SK-N-SH (cell line): ENCODE measurements around the gene PLEKHG7. TPM values are rescaled to one million over a fixed set of nuclear protein-coding genes. Genes with fewer than 3 reads are reported as not detected.

ENCODE experiments used
- CTCF ChIA-PET: fragments of 300-600, 350-600 bp; formaldehyde crosslinking; extraction: SDS; loops from one replicate; lab custom pipeline; 2021; lab: Yijun Ruan, JAX
- POLR2A ChIA-PET: fragments of 350-600 bp; sonication (Branson Sonifier 250); formaldehyde crosslinking; extraction: SDS; loops from one replicate; lab custom pipeline; 2020; ENCODE audit warnings: antibody characterized with exemption, inconsistent platforms; lab: Yijun Ruan, JAX
- DNase-seq: peaks from one replicate; pipeline ENCODE4 v3.0.0; 2012
- H2AFZ ChIP-seq: fragments of 200-600 bp; sonication (generic); 2 replicates; pipeline ENCODE4 v1.8.1; 2016; ENCODE audit warnings: antibody characterized with exemption, mild to moderate bottlenecking, low read depth
- H3F3A ChIP-seq: fragments of 200-600 bp; sonication (generic); replicated peaks from 2 replicates; pipeline ENCODE3; 2016; ENCODE audit warnings: antibody characterized with exemption, mild to moderate bottlenecking; ENCODE audit not compliant: insufficient read depth
- H3K27ac ChIP-seq, 2 experiments: fragments of 200-500 bp in 1 of 2; fragments of 200-600 bp in 1 of 2; sonication (Bioruptor generic) in 1 of 2; sonication (generic), shearing (Covaris generic) in 1 of 2; 2 replicates each; pipeline versions ENCODE4 v1.5.1 to v1.6.1; 2014 to 2016; ENCODE audit warnings: low read depth in 2 of 2, inconsistent platforms in 1 of 2, low read length in 1 of 2, mild to moderate bottlenecking in 1 of 2, mixed read lengths in 1 of 2
- H3K27me3 ChIP-seq: fragments of 200-600 bp; sonication (generic), shearing (Covaris generic); 2 replicates; pipeline ENCODE4 v1.6.1; 2016; ENCODE audit warnings: mixed run types; ENCODE audit not compliant: insufficient read depth
- H3K36me3 ChIP-seq, 2 experiments: fragments of 200-500 bp in 1 of 2; fragments of 200-600 bp in 1 of 2; sonication (Bioruptor generic) in 1 of 2; sonication (generic) in 1 of 2; replicated peaks in 1 of 2; 2 replicates each; pipeline versions ENCODE3 to v1.5.1; 2014 to 2016; ENCODE audit warnings: low read length in 1 of 2, mild to moderate bottlenecking in 1 of 2; ENCODE audit not compliant: insufficient read depth in 2 of 2, control insufficient read depth in 1 of 2
- H3K4me1 ChIP-seq, 2 experiments: fragments of 200-500 bp in 1 of 2; fragments of 200-600 bp in 1 of 2; sonication (Bioruptor generic) in 1 of 2; sonication (generic), shearing (Covaris generic) in 1 of 2; 2 replicates each; pipeline versions ENCODE4 v1.5.1 to v1.6.1; 2014 to 2016; ENCODE audit warnings: low read depth in 1 of 2, low read length in 1 of 2, mixed run types in 1 of 2; ENCODE audit not compliant: insufficient read depth in 2 of 2, control insufficient read depth in 1 of 2
- H3K4me2 ChIP-seq: fragments of 200-600 bp; sonication (generic), shearing (Covaris generic); 2 replicates; pipeline ENCODE4 v1.6.1; 2017; ENCODE audit warnings: mixed run types
- H3K4me3 ChIP-seq, 2 experiments: fragments of 200-500 bp in 1 of 2; fragments of 200-600 bp in 1 of 2; sonication (Bioruptor generic) in 1 of 2; sonication (generic), shearing (Covaris generic) in 1 of 2; 2 replicates each; pipeline versions ENCODE4 v1.5.1 to v1.8.1; 2014 to 2016; ENCODE audit warnings: low read depth in 2 of 2, inconsistent platforms in 1 of 2, low read length in 1 of 2, mild to moderate bottlenecking in 1 of 2, mixed read lengths in 1 of 2, moderate library complexity in 1 of 2
- H3K79me2 ChIP-seq: fragments of 200-600 bp; sonication (generic); 2 replicates; pipeline ENCODE4 v1.8.1; 2017; ENCODE audit warnings: mild to moderate bottlenecking; ENCODE audit not compliant: insufficient read depth
- H3K9ac ChIP-seq: fragments of 200-600 bp; sonication (generic); 2 replicates; pipeline ENCODE4 v1.6.1; 2017; ENCODE audit warnings: mixed run types
- H3K9me2 ChIP-seq: fragments of 200-600 bp; sonication (generic); 2 replicates; pipeline ENCODE4 v1.6.1; 2017; ENCODE audit warnings: mixed run types
- H3K9me3 ChIP-seq: fragments of 200-600 bp; sonication (generic); 2 replicates; pipeline ENCODE4 v1.6.1; 2017; ENCODE audit warnings: mixed run types, mild to moderate bottlenecking, moderate library complexity
- H4K20me1 ChIP-seq: fragments of 200-600 bp; sonication (generic); 2 replicates; pipeline ENCODE4 v1.6.1; 2017; ENCODE audit warnings: mild to moderate bottlenecking, mixed run types; ENCODE audit not compliant: insufficient read depth
- CHD2 ChIP-seq: fragments of 150-350 bp; IDR thresholded peaks from 2 replicates; pipeline ENCODE4 v1.6.1; 2018; ENCODE audit warnings: low read length; ENCODE audit not compliant: partially characterized antibody
- ELF1 ChIP-seq: IDR thresholded peaks from 2 replicates; pipeline ENCODE4 v1.4.0; 2012
- EZH2phosphoT487 ChIP-seq: fragments of 200-600 bp; sonication (generic); IDR thresholded peaks from 2 replicates; pipeline ENCODE4 v1.6.1; 2017; ENCODE audit warnings: low read depth, mixed run types, mild to moderate bottlenecking, antibody characterized with exemption, moderate library complexity, borderline replicate concordance
- FOSL2 ChIP-seq: IDR thresholded peaks from 2 replicates; pipeline ENCODE4 v1.4.0; 2012; ENCODE audit warnings: low read depth, mild to moderate bottlenecking, moderate library complexity, borderline replicate concordance
- FOXJ3 ChIP-seq: sonication (generic); formaldehyde crosslinking; IDR thresholded peaks from 2 replicates; pipeline ENCODE4 v1.5.1; 2020; ENCODE audit warnings: mild to moderate bottlenecking, missing genetic modification reagents
- FOXM1 ChIP-seq: IDR thresholded peaks from 2 replicates; pipeline ENCODE4 v1.4.0; 2012; ENCODE audit warnings: low read depth, mild to moderate bottlenecking
- GABPA ChIP-seq: IDR thresholded peaks from 2 replicates; pipeline ENCODE4 v1.4.0; 2012; ENCODE audit warnings: low read depth, mild to moderate bottlenecking
- GATA2 ChIP-seq: sonication (generic); formaldehyde crosslinking; IDR thresholded peaks from 2 replicates; pipeline ENCODE4 v1.5.0; 2020; ENCODE audit warnings: mild to moderate bottlenecking, missing genetic modification reagents
- JUND ChIP-seq: IDR thresholded peaks from 2 replicates; pipeline ENCODE4 v1.4.0; 2012
- MEF2A ChIP-seq: IDR thresholded peaks from 2 replicates; pipeline ENCODE4 v1.4.0; 2012; ENCODE audit warnings: low read depth, borderline replicate concordance
- MXI1 ChIP-seq: IDR thresholded peaks from 2 replicates; pipeline ENCODE4 v1.6.1; 2012; ENCODE audit warnings: mild to moderate bottlenecking, low read depth, low read length, improper control_type of control experiment
- NRF1 ChIP-seq: IDR thresholded peaks from 2 replicates; pipeline ENCODE4 v1.6.1; 2012; ENCODE audit warnings: low read depth, mild to moderate bottlenecking, low read length
- PBX3 ChIP-seq: IDR thresholded peaks from 2 replicates; pipeline ENCODE4; 2012
- POLR2AphosphoS5 ChIP-seq: IDR thresholded peaks from 2 replicates; pipeline ENCODE4 v1.6.1; 2012; ENCODE audit warnings: low read depth, low read length
- RCOR1 ChIP-seq: fragments of 150-350 bp; IDR thresholded peaks from 2 replicates; pipeline ENCODE4 v1.6.1; 2017; ENCODE audit warnings: antibody characterized with exemption, low read length
- RXRA ChIP-seq: IDR thresholded peaks from 2 replicates; pipeline ENCODE4 v1.4.0; 2012; ENCODE audit warnings: low read depth, mild to moderate bottlenecking, borderline replicate concordance
- SMC3 ChIP-seq: IDR thresholded peaks from 2 replicates; pipeline ENCODE4 v1.6.1; 2012; ENCODE audit warnings: low read depth, low read length, improper control_type of control experiment
- TAF1 ChIP-seq: IDR thresholded peaks from 2 replicates; pipeline ENCODE4 v1.6.1; 2012; ENCODE audit warnings: low read depth, mild to moderate bottlenecking, low read length, moderate library complexity, borderline replicate concordance
- TEAD4 ChIP-seq: IDR thresholded peaks from 2 replicates; pipeline ENCODE4 v1.4.0; 2012; ENCODE audit warnings: mild to moderate bottlenecking, borderline replicate concordance; ENCODE audit not compliant: insufficient read depth
- WGBS: methylation state at CpG from one replicate; pipeline ENCODE4 v1.1.6; 2017; ENCODE audit warnings: low lambda C conversion rate; 5-methylcytosine and 5-hydroxymethylcytosine counted together
- polyA plus RNA-seq, 3 experiments: library from polyadenylated mRNA; depleted of rRNA; stranded (reverse); fragments of >200 nt; gene quantifications; 2 replicates each; pipeline ENCODE4 v1.2.3, GENCODE V29; 2012
- TF ChIP-seq, protein P1 (sequence below): fragments of 200-600 bp; sonication (generic); IDR thresholded peaks from 2 replicates; pipeline ENCODE4 v1.6.1; 2017; ENCODE audit warnings: antibody characterized with exemption, mild to moderate bottlenecking, moderate library complexity
- TF ChIP-seq, protein P2 (sequence below): IDR thresholded peaks from 2 replicates; pipeline ENCODE4 v1.4.0; 2012; ENCODE audit warnings: low read depth, borderline replicate concordance

The PLEKHG7 gene
- polyA plus RNA-seq, 1 of the 3 experiments (the other 2 are of a cell fraction), result not detected

DNA sequence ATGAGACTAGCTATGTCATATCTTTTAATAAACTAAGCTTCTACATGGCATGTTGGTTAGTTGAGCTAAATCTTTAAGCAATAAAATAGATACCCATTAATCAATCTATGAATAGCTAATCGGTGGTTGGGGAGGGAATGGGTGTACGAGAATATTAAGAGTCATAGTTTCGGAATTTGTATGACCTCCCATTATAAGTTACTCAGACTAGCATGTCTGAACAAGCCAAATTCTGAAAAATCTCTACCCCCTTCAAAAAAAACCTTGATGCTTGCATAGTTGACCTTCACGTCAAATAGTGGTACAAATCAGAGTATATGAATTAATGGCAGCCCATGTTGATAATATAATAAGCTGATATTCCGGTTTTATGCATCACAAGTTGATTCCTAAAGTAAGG is 60.0 kb downstream of the PLEKHG7 start:
- no peaks in the 10 kb centered on the region for H3K27me3 ChIP-seq
- DNase-seq, result no peak
- H3K27ac ChIP-seq, result no peak overlapping the region
- H3K4me3 ChIP-seq, result no peak overlapping the region
- TF ChIP-seq MEF2A, result no peak
- no peak for TF ChIP-seq TAF1
- TF ChIP-seq GATA2 (CRISPR knock-in tag), result no peak
- TF ChIP-seq PBX3, result no peak
- TF ChIP-seq, protein P1, sequence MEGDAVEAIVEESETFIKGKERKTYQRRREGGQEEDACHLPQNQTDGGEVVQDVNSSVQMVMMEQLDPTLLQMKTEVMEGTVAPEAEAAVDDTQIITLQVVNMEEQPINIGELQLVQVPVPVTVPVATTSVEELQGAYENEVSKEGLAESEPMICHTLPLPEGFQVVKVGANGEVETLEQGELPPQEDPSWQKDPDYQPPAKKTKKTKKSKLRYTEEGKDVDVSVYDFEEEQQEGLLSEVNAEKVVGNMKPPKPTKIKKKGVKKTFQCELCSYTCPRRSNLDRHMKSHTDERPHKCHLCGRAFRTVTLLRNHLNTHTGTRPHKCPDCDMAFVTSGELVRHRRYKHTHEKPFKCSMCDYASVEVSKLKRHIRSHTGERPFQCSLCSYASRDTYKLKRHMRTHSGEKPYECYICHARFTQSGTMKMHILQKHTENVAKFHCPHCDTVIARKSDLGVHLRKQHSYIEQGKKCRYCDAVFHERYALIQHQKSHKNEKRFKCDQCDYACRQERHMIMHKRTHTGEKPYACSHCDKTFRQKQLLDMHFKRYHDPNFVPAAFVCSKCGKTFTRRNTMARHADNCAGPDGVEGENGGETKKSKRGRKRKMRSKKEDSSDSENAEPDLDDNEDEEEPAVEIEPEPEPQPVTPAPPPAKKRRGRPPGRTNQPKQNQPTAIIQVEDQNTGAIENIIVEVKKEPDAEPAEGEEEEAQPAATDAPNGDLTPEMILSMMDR, result no peak
- no peak for TF ChIP-seq RXRA
- no peak for TF ChIP-seq EZH2phosphoT487
- no peak for TF ChIP-seq RCOR1
- TF ChIP-seq, protein P2, sequence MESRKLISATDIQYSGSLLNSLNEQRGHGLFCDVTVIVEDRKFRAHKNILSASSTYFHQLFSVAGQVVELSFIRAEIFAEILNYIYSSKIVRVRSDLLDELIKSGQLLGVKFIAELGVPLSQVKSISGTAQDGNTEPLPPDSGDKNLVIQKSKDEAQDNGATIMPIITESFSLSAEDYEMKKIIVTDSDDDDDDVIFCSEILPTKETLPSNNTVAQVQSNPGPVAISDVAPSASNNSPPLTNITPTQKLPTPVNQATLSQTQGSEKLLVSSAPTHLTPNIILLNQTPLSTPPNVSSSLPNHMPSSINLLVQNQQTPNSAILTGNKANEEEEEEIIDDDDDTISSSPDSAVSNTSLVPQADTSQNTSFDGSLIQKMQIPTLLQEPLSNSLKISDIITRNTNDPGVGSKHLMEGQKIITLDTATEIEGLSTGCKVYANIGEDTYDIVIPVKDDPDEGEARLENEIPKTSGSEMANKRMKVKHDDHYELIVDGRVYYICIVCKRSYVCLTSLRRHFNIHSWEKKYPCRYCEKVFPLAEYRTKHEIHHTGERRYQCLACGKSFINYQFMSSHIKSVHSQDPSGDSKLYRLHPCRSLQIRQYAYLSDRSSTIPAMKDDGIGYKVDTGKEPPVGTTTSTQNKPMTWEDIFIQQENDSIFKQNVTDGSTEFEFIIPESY, result no peak
- no peak for TF ChIP-seq GABPA
- TF ChIP-seq ELF1, result no peak
- no peak for TF ChIP-seq MXI1
- TF ChIP-seq JUND, result no peak
- TF ChIP-seq FOXM1, result no peak
- no peak overlapping the region for H3K9ac ChIP-seq
- H2AFZ ChIP-seq, result no peak overlapping the region
- no peak overlapping the region for H3K4me2 ChIP-seq
- H3K79me2 ChIP-seq, result no peaks in the 10 kb centered on the region
- 80% methylated on average over 5 of the region's 5 CpGs for WGBS
- CTCF ChIA-PET, result no interaction called here
- no peaks in the 10 kb centered on the region for H3K36me3 ChIP-seq
- H3K9me3 ChIP-seq, result no peaks in the 10 kb centered on the region
- H3F3A ChIP-seq, result peaks cover 8% of the 10 kb centered on the region
- POLR2A ChIA-PET, result no interaction called here
- no peaks in the 10 kb centered on the region for H4K20me1 ChIP-seq
- no peaks in the 10 kb centered on the region for H3K9me2 ChIP-seq
- H3K4me1 ChIP-seq, result peaks cover 0 to 3% of the 10 kb centered on the region in 2 experiments; a peak in 1 of 4 replicates

DNA sequence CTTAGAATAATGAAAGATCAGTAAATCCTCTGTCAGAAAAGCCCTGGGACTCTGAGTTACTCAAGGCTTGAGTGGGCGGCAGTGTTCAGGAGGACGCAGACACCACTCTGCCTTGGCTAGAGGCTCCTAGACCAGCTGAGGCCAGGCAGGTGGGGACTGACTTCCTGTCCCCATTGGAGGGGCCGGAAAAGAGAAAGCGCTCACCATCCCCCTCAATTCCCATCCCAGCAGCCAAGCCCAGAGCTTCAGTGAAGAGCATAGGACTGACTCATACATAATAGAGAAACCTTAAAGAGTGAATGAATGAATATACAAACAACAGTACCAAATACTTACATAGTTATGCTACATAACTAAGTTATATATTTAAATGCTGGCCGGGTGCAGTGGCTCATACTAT is 62.0 kb downstream of the PLEKHG7 start:
- Histone ChIP-seq H3K9me2 (no peaks in the 10 kb centered on the region), H3K4me1 (no peaks in the 10 kb centered on the region), H4K20me1 (no peaks in the 10 kb centered on the region), H3K36me3 (peaks cover 0 to 2% of the 10 kb centered on the region in 2 experiments), H3K9me3 (no peaks in the 10 kb centered on the region), H3K27me3 (no peaks in the 10 kb centered on the region), H3K79me2 (no peaks in the 10 kb centered on the region), H3K4me2 (no peak overlapping the region), H3K9ac (no peak overlapping the region), H3F3A (no peaks in the 10 kb centered on the region), H2AFZ (no peak overlapping the region), H3K27ac (no peak overlapping the region), H3K4me3 (no peak overlapping the region)
- no peak for DNase-seq
- POLR2A ChIA-PET, result no interaction called here
- WGBS, result 91% methylated on average over 5 of the region's 5 CpGs
- CTCF ChIA-PET, result no interaction called here
- no peak for TF ChIP-seq POLR2AphosphoS5
- TF ChIP-seq NRF1, result no peak
- no peak for TF ChIP-seq TEAD4
- no peak for TF ChIP-seq RCOR1
- TF ChIP-seq, protein P2, result no peak
- TF ChIP-seq JUND, result no peak
- no peak for TF ChIP-seq SMC3
- no peak for TF ChIP-seq MEF2A
- TF ChIP-seq CHD2, result no peak
- no peak for TF ChIP-seq FOSL2
- TF ChIP-seq ELF1, result no peak
- no peak for TF ChIP-seq PBX3
- TF ChIP-seq FOXJ3 (CRISPR knock-in tag), result no peak
- TF ChIP-seq MXI1, result no peak
